ENCODE data around the gene TRAF6. TPM values are rescaled to one million over a fixed set of nuclear protein-coding genes. Genes with fewer than 3 reads are reported as not detected.

Gene TRAF6
- total RNA-seq, 4 donors from 2014 or later = 9.8 to 14.4 (median 11.3) TPM

DNA sequence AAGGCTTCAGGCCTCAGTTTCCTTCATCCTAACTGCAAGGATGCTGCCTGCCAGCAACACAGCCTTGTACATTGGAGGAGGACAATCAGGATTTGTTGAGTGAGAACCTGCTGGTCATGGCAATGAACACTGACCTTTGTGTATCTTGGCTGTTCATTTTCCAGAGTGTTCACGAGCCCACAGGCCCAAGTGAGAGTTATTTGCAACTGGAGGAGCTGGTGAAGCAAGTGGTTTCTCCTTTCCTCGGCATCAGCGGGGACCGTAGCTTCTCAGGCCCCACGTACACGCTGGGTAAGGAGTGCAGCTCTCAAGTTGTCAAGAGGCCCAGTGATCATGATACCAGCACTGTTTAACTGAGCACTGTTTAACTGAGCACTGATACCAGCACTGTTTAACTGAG is 59.0 kb downstream of the TRAF6 start:
- TF ChIP-seq, protein P1, sequence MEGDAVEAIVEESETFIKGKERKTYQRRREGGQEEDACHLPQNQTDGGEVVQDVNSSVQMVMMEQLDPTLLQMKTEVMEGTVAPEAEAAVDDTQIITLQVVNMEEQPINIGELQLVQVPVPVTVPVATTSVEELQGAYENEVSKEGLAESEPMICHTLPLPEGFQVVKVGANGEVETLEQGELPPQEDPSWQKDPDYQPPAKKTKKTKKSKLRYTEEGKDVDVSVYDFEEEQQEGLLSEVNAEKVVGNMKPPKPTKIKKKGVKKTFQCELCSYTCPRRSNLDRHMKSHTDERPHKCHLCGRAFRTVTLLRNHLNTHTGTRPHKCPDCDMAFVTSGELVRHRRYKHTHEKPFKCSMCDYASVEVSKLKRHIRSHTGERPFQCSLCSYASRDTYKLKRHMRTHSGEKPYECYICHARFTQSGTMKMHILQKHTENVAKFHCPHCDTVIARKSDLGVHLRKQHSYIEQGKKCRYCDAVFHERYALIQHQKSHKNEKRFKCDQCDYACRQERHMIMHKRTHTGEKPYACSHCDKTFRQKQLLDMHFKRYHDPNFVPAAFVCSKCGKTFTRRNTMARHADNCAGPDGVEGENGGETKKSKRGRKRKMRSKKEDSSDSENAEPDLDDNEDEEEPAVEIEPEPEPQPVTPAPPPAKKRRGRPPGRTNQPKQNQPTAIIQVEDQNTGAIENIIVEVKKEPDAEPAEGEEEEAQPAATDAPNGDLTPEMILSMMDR (IDR thresholded peaks at IDR 0.05 in 4 of 5, conservative IDR thresholded peaks at IDR 0.05 in 1 of 5) = no peak
- no peak for TF ChIP-seq POLR2A (IDR thresholded peaks at IDR 0.05)
- intact Hi-C loops (cut with DNase I; ENCODE audit: low total_unique reads) = no loop called here
- Histone ChIP-seq H3K4me1 (peaks cover 9 to 14% of the 10 kb centered on the region in 2 donors), H3K36me3 (no peaks in the 10 kb centered on the region), H3K27ac (no peak overlapping the region), H3K9me3 (no peaks in the 10 kb centered on the region), H3K27me3 (no peaks in the 10 kb centered on the region), H3K4me3 (no peak overlapping the region)
- ATAC-seq (no peak), DNase-seq (no peak)
- in situ Hi-C loops (cut with MboI; ENCODE audit: low sequenced_read_pairs in 4 of 4) = no loop called here

DNA sequence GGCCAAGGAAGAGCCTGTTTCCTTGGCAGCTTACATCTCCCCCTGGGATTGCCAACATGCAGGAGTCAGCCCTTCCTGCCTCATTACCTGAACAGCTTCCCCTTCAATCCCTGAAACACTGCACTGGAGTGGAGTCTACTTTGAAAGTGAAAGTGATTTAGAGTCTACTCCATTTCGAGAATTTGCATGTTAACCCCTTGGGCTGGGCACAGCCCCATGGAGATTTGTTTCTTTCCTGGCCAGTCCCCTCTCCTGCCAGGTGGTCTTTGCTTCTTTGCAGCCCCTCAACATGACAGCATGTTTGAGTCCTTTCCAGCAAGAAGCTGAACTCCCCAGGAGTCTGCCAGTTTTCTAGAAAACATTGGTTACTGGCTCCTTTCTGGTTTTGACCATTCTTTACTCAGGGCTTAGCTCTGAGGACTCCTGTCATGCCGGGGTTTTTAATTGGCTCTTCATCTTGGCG is 59.9 kb downstream of the TRAF6 start:
- H3K4me1 ChIP-seq = peaks cover 7 to 8% of the 10 kb centered on the region in 2 donors
- H3K4me3 ChIP-seq = no peak overlapping the region
- ATAC-seq (no peak), DNase-seq (no peak)
- TF ChIP-seq, protein P1 (IDR thresholded peaks at IDR 0.05 in 4 of 5, conservative IDR thresholded peaks at IDR 0.05 in 1 of 5) = no peak
- TF ChIP-seq POLR2A (IDR thresholded peaks at IDR 0.05) = no peak
- intact Hi-C loops (cut with DNase I; ENCODE audit: low total_unique reads) = no loop called here
- no peaks in the 10 kb centered on the region for H3K27me3 ChIP-seq
- no peaks in the 10 kb centered on the region for H3K9me3 ChIP-seq
- in situ Hi-C loops (cut with MboI; ENCODE audit: low sequenced_read_pairs in 4 of 4) = no loop called here
- no peak overlapping the region for H3K27ac ChIP-seq
- no peaks in the 10 kb centered on the region for H3K36me3 ChIP-seq

DNA sequence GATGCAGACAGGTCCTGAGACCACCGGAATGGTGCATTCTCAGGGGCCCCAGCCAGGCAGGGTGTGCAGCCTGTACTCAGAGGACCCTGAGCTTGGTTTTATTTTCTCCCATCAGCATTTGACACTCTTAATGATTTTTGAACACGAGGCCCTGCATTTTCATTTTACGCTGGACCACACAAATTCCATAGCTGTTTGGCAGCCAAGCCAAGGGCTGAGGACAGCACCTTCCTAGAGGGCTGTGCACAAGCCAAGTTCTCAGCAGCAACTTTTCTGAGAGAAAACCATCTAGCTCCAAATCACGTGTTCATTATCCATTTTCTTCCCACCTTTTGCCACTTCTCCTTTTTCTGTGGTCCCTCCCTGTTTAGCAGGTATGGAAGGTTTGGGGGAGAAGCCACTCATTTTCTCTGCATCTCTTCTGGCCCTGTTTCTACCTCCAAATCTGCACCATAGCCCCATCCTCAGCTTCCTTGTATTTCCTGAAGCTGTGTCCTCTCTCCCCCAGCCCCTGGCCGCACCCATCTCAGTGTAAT is 60.4 kb downstream of the TRAF6 start:
- DNase-seq (no peak), ATAC-seq (no peak)
- no peaks in the 10 kb centered on the region for H3K36me3 ChIP-seq
- peaks cover 6 to 7% of the 10 kb centered on the region in 2 donors for H3K4me1 ChIP-seq
- TF ChIP-seq, protein P1 (IDR thresholded peaks at IDR 0.05 in 4 of 5, conservative IDR thresholded peaks at IDR 0.05 in 1 of 5) = no peak
- no peak for TF ChIP-seq POLR2A (IDR thresholded peaks at IDR 0.05)
- no peak overlapping the region for H3K4me3 ChIP-seq
- in situ Hi-C loops (cut with MboI; ENCODE audit: low sequenced_read_pairs in 4 of 4) (no loop called here), intact Hi-C loops (cut with DNase I; ENCODE audit: low total_unique reads) (no loop called here)
- no peak overlapping the region for H3K27ac ChIP-seq
- no peaks in the 10 kb centered on the region for H3K27me3 ChIP-seq
- H3K9me3 ChIP-seq = no peaks in the 10 kb centered on the region

DNA sequence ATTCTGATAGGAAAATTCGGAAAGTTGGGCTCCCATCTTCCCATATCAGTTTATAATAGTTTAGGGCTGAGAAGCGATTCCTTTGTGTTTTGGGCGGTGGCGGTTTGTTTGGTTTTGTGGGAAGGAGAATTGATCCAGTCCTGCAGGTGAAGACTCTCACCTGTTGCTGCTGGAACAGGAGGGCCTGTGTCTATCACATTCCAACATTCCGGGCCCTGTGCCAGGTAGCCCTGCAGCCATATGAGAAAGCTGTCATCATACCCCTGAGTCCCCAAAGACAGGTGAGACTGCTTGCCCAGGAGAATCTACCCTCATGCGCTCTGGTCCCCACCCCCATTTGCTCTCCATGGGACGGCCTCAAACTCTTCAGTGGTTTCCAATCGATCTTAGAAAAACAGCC is 62.1 kb downstream of the TRAF6 start:
- intact Hi-C loops (cut with DNase I; ENCODE audit: low total_unique reads) = no loop called here
- in situ Hi-C loops (cut with MboI; ENCODE audit: low sequenced_read_pairs in 4 of 4) = no loop called here
- DNase-seq (no peak), ATAC-seq (no peak)
- H3K4me1 ChIP-seq = peaks cover 6 to 7% of the 10 kb centered on the region in 2 donors
- H3K27me3 ChIP-seq = no peaks in the 10 kb centered on the region
- no peak for TF ChIP-seq POLR2A (IDR thresholded peaks at IDR 0.05)
- TF ChIP-seq, protein P1 (IDR thresholded peaks at IDR 0.05 in 4 of 5, conservative IDR thresholded peaks at IDR 0.05 in 1 of 5) = no peak
- H3K4me3 ChIP-seq = no peak overlapping the region
- no peak overlapping the region for H3K27ac ChIP-seq
- no peaks in the 10 kb centered on the region for H3K36me3 ChIP-seq
- H3K9me3 ChIP-seq = no peaks in the 10 kb centered on the region

DNA sequence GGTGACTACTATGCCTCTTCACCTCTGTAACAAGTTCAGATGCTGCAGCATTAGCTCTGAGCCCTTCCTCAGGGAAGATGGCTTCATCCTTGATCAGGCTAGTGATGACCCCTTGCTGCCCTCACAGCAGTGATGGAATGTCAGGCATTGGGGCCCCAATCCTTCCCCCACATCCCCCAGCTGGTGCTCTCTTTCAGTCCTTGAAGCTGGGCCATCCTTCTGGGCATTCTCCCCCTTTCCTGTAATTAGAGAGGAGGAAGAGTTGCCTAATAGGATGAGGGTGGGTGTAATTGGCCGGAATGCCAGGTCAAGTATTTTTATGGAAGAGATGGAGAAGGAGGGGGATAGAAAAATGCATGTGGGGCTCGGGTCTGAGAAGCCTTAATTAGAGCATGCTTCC is 62.6 kb downstream of the TRAF6 start:
- ATAC-seq = no peak
- no peak overlapping the region for H3K4me3 ChIP-seq
- H3K27ac ChIP-seq = no peak overlapping the region
- no peaks in the 10 kb centered on the region for H3K36me3 ChIP-seq
- H3K4me1 ChIP-seq = peaks cover 6 to 7% of the 10 kb centered on the region in 2 donors
- intact Hi-C loops (cut with DNase I; ENCODE audit: low total_unique reads) = no loop called here
- no peaks in the 10 kb centered on the region for H3K9me3 ChIP-seq
- in situ Hi-C loops (cut with MboI; ENCODE audit: low sequenced_read_pairs in 4 of 4) = no loop called here
- no peak for DNase-seq
- no peaks in the 10 kb centered on the region for H3K27me3 ChIP-seq
- TF ChIP-seq POLR2A (IDR thresholded peaks at IDR 0.05) = no peak
- TF ChIP-seq, protein P1 (IDR thresholded peaks at IDR 0.05 in 4 of 5, conservative IDR thresholded peaks at IDR 0.05 in 1 of 5) = no peak

All from gastrocnemius medialis (tissue), 4 donors.